GM23248 (cell line): Measurements from ENCODE around the gene GRIN2D. TPM values are rescaled to one million over a fixed set of nuclear protein-coding genes. Genes with fewer than 3 reads are reported as not detected.

Source experiments
- DNase-seq: peaks from one replicate; pipeline ENCODE4 v3.0.0-alpha.2; 2015
- H2AFZ ChIP-seq: fragments of 200-600 bp; sonication (generic); 2 replicates; pipeline ENCODE4 v1.6.1; 2016; ENCODE audit warnings: antibody characterized with exemption
- H3F3A ChIP-seq: fragments of 200-600 bp; sonication (generic); 2 replicates; pipeline ENCODE4 v1.6.1; 2016; ENCODE audit warnings: mild to moderate bottlenecking, antibody characterized with exemption, mixed run types; ENCODE audit not compliant: insufficient read depth
- H3K27ac ChIP-seq: fragments of 200-600 bp; sonication (generic); 2 replicates; pipeline ENCODE4 v1.5.1; 2016; ENCODE audit warnings: mild to moderate bottlenecking
- H3K27me3 ChIP-seq: fragments of 200-600 bp; sonication (generic); replicated peaks from 2 replicates; pipeline ENCODE4 v1.6.1; 2016; ENCODE audit warnings: mild to moderate bottlenecking; ENCODE audit not compliant: insufficient read depth
- H3K36me3 ChIP-seq: fragments of 200-600 bp; sonication (generic); 2 replicates; pipeline ENCODE4 v1.6.1; 2016; ENCODE audit warnings: low read depth, mild to moderate bottlenecking
- H3K4me1 ChIP-seq: fragments of 200-600 bp; sonication (generic); 2 replicates; pipeline ENCODE4 v1.6.1; 2016; ENCODE audit warnings: mild to moderate bottlenecking; ENCODE audit not compliant: insufficient read depth
- H3K4me2 ChIP-seq: fragments of 200-600 bp; sonication (generic); one replicate; pipeline ENCODE4 v1.6.1; 2016; ENCODE audit warnings: mild to moderate bottlenecking; ENCODE audit not compliant: unreplicated experiment
- H3K4me3 ChIP-seq: fragments of 200-600 bp; sonication (generic); 2 replicates; pipeline ENCODE4 v1.5.1; 2016; ENCODE audit warnings: mild to moderate bottlenecking
- H3K79me2 ChIP-seq: fragments of 200-600 bp; sonication (generic); 2 replicates; pipeline ENCODE4 v1.6.1; 2016; ENCODE audit warnings: mild to moderate bottlenecking; ENCODE audit not compliant: insufficient read depth
- H3K9ac ChIP-seq: fragments of 200-600 bp; sonication (generic); 2 replicates; pipeline ENCODE4 v1.6.1; 2016; ENCODE audit warnings: mild to moderate bottlenecking
- H3K9me2 ChIP-seq: fragments of 200-600 bp; sonication (generic); 2 replicates; pipeline ENCODE4 v1.6.1; 2016; ENCODE audit warnings: mixed run types, mild to moderate bottlenecking, moderate library complexity; ENCODE audit not compliant: insufficient read depth
- H3K9me3 ChIP-seq: fragments of 200-600 bp; sonication (generic); one replicate; pipeline ENCODE4 v1.6.1; 2017; ENCODE audit warnings: low read depth
- H4K20me1 ChIP-seq: fragments of 200-600 bp; sonication (generic); 2 replicates; pipeline ENCODE4 v1.6.0; 2016; ENCODE audit not compliant: insufficient read depth
- EZH2 ChIP-seq: fragments of 200-600 bp; sonication (generic); IDR thresholded peaks from 2 replicates; pipeline ENCODE4 v1.6.1; 2018; ENCODE audit warnings: antibody characterized with exemption, mild to moderate bottlenecking; ENCODE audit not compliant: insufficient read depth, poor library complexity, severe bottlenecking
- EZH2phosphoT487 ChIP-seq: fragments of 200-600 bp; sonication (generic); IDR thresholded peaks from 2 replicates; pipeline ENCODE4 v1.6.1; 2018; ENCODE audit warnings: antibody characterized with exemption, moderate library complexity, mild to moderate bottlenecking, low read depth; ENCODE audit not compliant: insufficient read depth
- WGBS, 2 experiments: methylation state at CpG; one replicate each; pipeline ENCODE4 v1.1.6; 2015 to 2017; ENCODE audit warnings: low lambda C conversion rate in 2 of 2, low coverage in 1 of 2; ENCODE audit errors: missing lambda C conversion rate in 2 of 2; 5-methylcytosine and 5-hydroxymethylcytosine counted together
- in situ Hi-C: fragments of 300-500 bp; cut with MboI; formaldehyde crosslinking; loops from 2 replicates; pipeline ENCODE4 v1.15.0; 2020
- polyA plus RNA-seq: library from polyadenylated mRNA; unstranded; fragments of >200 nt; fragmentation: Nextera tagmentation; extraction: Ambion mirVana; gene quantifications from 2 replicates; pipeline ENCODE4 v1.2.1, GENCODE V29; 2016
- total RNA-seq: library from RNA; depleted of rRNA; stranded (reverse); fragments of >200 nt; shearing (Covaris generic); gene quantifications from 2 replicates; pipeline ENCODE4 v1.2.3, GENCODE V29; 2014

The GRIN2D gene
- total and polyA plus RNA-seq, 2 experiments from 2014 or later: 0.10 to 0.54 TPM

- Histone ChIP-seq H2AFZ (no peak overlapping the region), H3K4me1 (no peaks in the 10 kb centered on the region), H3K27me3 (no peaks in the 10 kb centered on the region), H3K9ac (no peak overlapping the region), H3K9me2 (no peaks in the 10 kb centered on the region), H3K4me2 (no peak overlapping the region), H3K27ac (no peak overlapping the region), H3F3A (no peaks in the 10 kb centered on the region), H3K36me3 (no peaks in the 10 kb centered on the region; the same call in 1 of the 2 replicates), H4K20me1 (no peaks in the 10 kb centered on the region), H3K4me3 (no peak overlapping the region), H3K79me2 (no peaks in the 10 kb centered on the region), H3K9me3 (no peaks in the 10 kb centered on the region)
- in situ Hi-C loops: no loop called here
- DNase-seq: no peak
- TF ChIP-seq EZH2: no peak
- TF ChIP-seq EZH2phosphoT487: no peak
- 66 to 67% methylated on average over 8 of the region's 8 CpGs for WGBS, 2 experiments
These were observed 39.9 kb downstream of the GRIN2D start for GRCh38 chr19:48433337-48433736.

- in situ Hi-C loops: no loop called here
- Histone ChIP-seq H3K9me3 (no peaks in the 10 kb centered on the region), H3K9me2 (no peaks in the 10 kb centered on the region), H4K20me1 (no peaks in the 10 kb centered on the region), H3F3A (no peaks in the 10 kb centered on the region), H3K4me1 (no peaks in the 10 kb centered on the region), H3K36me3 (no peaks in the 10 kb centered on the region), H3K79me2 (no peaks in the 10 kb centered on the region), H3K9ac (no peak overlapping the region), H3K4me3 (no peak overlapping the region), H3K4me2 (no peak overlapping the region), H2AFZ (no peak overlapping the region), H3K27me3 (no peaks in the 10 kb centered on the region), H3K27ac (no peak overlapping the region)
- DNase-seq: no peak
- WGBS, 2 experiments: 81 to 84% methylated on average over 4 to 5 of the region's 5 CpGs
- no peak for TF ChIP-seq EZH2
- no peak for TF ChIP-seq EZH2phosphoT487
These were observed 43.1 kb downstream of the GRIN2D start for GRCh38 chr19:48436586-48436985.

- H2AFZ ChIP-seq: no peak overlapping the region
- in situ Hi-C loops: no loop called here
These were observed 48.0 kb downstream of the GRIN2D start for GRCh38 chr19:48441360-48442050.

GRCh38 chr19:48442116-48443035 lies 48.9 kb downstream of the GRIN2D start:
- Histone ChIP-seq H3K9me2 (no peaks in the 10 kb centered on the region), H3K36me3 (peaks cover 4% of the 10 kb centered on the region), H3K9me3 (no peaks in the 10 kb centered on the region), H3K27me3 (no peaks in the 10 kb centered on the region), H4K20me1 (no peaks in the 10 kb centered on the region), H3K4me2 (no peak overlapping the region), H3K4me3 (no peak overlapping the region), H3K27ac (no peak overlapping the region), H3K4me1 (no peaks in the 10 kb centered on the region), H3K79me2 (peaks cover 14% of the 10 kb centered on the region), H2AFZ (no peak overlapping the region), H3K9ac (no peak overlapping the region), H3F3A (peaks cover 17% of the 10 kb centered on the region)
- DNase-seq: no peak
- in situ Hi-C loops: no loop called here
- 45 to 70% methylated on average over 27 to 94 of the region's 94 CpGs for WGBS, 2 experiments
- TF ChIP-seq EZH2phosphoT487 (no peak), EZH2 (no peak)

More at GRCh38 chr19:48441360-48442050, 48.0 kb downstream of the GRIN2D start:
- H3K4me3 ChIP-seq: no peak overlapping the region
- peaks cover 17% of the 10 kb centered on the region for H3F3A ChIP-seq
- H3K36me3 ChIP-seq: no peaks in the 10 kb centered on the region
- H3K27me3 ChIP-seq: no peaks in the 10 kb centered on the region
- peaks cover 7% of the 10 kb centered on the region for H3K79me2 ChIP-seq
- H3K9me2 ChIP-seq: no peaks in the 10 kb centered on the region
- no peak for TF ChIP-seq EZH2phosphoT487
- no peak for TF ChIP-seq EZH2
- H3K9me3 ChIP-seq: no peaks in the 10 kb centered on the region
- WGBS, 2 experiments: 97 to 98% methylated on average over 20 of the region's 20 CpGs
- no peak overlapping the region for H3K27ac ChIP-seq
- no peaks in the 10 kb centered on the region for H4K20me1 ChIP-seq
- H3K4me1 ChIP-seq: no peaks in the 10 kb centered on the region
- DNase-seq: no peak
- H3K4me2 ChIP-seq: no peak overlapping the region
- H3K9ac ChIP-seq: no peak overlapping the region
